ENCODE results near the gene ARNT2.

DNA sequence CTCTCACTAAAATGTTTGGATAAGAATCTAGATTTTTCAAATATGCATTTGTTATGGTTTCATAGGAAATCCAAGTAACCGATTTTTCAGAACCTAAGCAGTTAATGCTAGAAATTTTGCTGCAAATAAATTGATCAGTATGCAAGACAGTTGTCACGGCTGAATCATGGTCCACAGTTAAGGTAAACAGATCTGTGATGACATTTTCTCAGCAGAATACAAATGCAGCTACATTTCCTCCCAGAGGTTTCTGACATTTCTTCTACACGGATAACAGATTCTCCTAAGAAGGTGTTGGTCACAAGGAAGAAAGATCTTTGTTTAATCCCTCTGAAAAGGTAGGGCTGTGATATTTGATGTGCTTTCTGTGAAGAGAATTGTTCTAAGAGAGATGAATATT lies 36.9 kb downstream of the ARNT2 start:
- TF ChIP-seq POLR2A (IDR thresholded peaks at IDR 0.05): no peak
- TF ChIP-seq EP300 (IDR thresholded peaks at IDR 0.05): no peak
- TF ChIP-seq, protein P1, sequence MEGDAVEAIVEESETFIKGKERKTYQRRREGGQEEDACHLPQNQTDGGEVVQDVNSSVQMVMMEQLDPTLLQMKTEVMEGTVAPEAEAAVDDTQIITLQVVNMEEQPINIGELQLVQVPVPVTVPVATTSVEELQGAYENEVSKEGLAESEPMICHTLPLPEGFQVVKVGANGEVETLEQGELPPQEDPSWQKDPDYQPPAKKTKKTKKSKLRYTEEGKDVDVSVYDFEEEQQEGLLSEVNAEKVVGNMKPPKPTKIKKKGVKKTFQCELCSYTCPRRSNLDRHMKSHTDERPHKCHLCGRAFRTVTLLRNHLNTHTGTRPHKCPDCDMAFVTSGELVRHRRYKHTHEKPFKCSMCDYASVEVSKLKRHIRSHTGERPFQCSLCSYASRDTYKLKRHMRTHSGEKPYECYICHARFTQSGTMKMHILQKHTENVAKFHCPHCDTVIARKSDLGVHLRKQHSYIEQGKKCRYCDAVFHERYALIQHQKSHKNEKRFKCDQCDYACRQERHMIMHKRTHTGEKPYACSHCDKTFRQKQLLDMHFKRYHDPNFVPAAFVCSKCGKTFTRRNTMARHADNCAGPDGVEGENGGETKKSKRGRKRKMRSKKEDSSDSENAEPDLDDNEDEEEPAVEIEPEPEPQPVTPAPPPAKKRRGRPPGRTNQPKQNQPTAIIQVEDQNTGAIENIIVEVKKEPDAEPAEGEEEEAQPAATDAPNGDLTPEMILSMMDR (IDR thresholded peaks at IDR 0.05): no peak
